GM19455 (cell line): Measurements from ENCODE around the gene FBXL16.

Experiments used
- ATAC-seq: cut with Tn5 transposase; IDR thresholded peaks from one replicate; pipeline ENCODE4 v1.9.1; 2021; ENCODE audit not compliant: unreplicated experiment

FBXL16 gene

DNA sequence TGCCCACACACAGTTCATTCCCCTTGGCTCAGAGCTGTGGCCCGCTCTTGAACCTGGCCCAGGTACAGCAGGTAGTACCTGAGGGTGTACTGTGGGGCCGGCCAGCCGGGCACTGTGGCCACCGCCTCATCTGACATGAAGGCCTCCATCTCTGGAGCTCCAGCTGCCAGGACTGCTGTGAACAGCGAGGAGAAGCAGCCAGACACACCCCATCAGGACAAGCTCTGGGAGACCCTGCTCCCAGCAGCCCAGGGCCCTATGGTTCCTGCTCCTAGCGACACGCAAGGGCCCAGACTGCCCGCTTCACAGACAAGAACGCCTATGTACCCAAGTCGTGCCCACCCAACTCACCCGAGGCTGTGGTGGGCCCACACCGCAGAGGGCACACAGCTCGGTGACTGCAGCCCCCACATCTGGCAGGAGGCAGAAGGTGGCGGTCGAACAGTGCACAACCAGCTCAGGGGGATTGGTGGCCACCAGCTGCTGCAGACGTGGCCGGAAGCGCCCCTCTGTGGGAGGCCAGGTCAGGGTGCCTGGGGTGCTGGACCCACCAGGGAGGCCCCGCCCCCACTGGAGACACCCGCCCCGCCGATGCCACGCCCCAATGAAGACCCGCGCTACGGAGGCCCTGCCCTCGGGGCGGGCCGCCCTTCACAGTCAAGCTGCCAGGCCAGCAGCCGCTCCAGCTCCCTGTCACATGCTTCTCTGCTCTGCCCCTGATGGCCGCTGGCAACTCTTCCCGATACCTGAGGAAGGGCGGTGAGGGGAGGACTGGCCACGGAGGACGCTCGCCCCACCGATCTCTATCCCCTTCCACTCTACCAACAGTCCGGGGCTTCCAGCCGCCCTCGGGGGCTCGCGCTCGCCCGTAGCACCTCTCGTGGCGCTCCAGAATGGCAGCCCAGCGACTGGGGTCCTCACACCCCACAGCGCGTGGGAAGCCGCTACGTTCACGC lies 26.5 kb downstream of the FBXL16 start:
- ATAC-seq: no peak

DNA sequence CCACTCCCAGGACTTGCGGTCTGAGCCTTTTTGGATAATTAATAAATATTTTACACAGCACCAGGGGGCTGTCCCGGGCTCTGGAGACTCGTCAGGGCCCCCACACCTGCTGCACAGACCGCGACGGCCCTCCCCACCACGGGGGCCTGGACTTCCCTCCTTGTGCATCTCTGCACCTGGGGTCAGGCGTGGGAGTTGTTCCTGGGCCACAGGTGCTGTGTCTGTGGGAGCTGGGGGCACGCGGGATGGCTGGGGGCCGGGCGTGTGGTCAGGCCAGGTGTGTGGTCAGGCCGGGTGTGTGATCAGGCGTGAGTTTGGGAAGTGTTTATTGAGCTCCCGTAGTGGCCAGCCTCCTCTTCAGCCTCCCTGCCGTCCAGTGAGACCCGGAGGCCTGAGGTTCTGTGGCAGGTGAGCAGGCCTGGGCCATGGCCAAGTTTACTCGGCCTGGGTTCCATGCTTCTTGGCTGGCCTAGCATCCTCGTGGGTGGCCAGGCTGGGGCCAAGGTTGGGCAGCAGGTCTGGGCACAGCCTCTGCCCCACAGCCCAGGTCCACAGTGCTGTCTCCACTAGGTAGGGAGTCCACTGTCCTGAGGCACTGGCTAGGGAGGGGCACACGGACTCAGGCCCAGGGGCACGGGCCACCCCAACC lies 27.3 kb downstream of the FBXL16 start:
- no peak for ATAC-seq

DNA sequence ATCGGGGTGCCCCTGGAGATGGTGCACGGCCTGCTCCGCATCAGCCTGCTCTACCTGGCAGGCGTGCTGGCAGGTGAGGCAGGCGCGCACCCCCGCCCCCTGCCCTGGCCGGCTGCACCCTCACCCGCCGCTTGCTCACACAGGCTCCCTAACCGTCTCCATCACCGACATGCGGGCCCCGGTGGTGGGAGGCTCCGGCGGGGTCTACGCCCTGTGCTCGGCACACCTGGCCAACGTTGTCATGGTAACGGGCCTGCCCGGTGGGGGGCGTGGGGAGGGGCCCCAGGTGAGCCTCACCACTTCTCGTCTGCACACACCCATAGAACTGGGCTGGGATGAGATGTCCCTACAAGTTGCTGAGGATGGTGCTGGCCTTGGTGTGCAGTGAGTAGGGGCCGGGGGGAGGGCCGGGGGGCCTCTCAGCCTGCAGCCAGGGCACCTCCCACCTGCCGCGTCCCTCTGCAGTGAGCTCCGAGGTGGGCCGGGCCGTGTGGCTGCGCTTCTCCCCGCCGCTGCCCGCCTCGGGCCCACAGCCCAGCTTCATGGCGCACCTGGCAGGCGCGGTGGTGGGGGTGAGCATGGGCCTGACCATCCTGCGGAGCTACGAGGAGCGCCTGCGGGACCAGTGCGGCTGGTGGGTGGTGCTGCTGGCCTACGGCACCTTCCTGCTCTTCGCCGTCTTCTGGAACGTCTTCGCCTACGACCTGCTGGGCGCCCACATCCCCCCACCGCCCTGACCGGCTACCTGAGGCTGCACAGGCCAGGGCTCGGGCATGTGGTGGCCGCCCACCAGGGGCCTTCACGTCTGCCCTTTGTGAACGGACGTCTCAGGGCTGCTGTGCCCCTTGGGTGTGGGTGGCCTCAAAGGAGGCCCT lies 28.0 kb downstream of the FBXL16 start:
- no peak for ATAC-seq

DNA sequence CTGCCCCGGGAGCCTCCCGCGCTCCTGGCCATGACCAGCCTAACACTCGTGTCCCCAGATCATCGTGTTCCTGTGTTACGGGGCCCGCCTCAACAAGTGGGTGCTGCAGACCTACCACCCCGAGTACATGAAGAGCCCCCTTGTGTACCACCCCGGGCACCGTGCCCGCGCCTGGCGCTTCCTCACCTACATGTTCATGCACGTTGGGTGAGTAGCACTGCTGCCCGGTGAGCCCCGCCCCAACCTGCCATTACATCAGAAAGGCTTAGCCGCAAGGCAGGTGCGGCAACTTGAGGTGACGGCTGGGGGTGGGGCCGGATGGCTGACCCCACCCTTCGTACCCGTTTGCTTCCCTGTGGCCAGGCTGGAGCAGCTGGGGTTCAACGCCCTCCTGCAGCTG lies 28.7 kb downstream of the FBXL16 start:
- no peak for ATAC-seq

DNA sequence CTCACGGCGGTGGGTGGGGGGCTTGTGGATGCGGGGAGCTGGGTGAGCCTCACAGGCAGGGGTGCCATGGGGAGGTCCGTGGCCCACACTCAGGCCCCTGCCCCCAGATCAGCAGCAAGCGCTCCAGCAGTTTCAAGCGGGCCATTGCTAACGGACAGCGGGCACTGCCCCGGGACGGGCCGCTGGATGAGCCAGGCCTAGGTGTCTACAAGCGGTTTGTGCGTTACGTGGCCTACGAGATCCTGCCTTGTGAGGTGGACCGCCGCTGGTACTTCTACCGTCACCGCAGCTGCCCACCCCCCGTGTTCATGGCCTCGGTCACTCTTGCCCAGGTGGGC lies 29.1 kb downstream of the FBXL16 start:
- ATAC-seq: no peak

DNA sequence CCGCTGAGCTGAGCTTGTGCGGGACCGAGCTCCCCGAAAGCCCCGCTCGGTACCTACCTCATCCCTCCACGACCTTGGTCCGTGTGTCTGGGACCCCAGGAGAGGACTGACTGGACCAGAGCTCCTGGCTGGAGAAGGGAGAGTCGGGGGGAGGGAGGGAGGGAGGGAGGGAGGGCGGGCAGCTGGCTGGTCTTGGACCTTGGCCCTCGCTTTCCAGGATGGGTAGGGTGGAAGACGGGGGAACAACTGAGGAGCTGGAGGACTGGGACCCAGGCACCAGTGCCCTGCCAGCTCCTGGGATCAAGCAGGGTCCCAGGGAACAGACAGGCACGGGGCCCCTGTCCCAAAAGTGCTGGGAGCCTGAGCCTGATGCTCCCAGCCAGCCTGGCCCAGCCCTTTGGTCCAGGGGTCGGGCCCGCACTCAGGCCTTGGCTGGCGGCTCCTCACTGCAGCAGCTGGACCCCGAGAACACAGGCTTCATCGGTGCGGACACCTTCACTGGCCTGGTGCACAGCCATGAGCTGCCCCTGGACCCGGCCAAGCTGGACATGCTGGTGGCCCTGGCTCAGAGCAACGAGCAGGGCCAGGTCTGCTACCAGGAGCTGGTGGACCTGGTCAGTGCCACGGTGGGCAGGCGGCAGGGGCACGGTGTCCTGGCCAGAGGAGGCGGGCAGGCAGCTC lies 29.6 kb downstream of the FBXL16 start:
- ATAC-seq: no peak

DNA sequence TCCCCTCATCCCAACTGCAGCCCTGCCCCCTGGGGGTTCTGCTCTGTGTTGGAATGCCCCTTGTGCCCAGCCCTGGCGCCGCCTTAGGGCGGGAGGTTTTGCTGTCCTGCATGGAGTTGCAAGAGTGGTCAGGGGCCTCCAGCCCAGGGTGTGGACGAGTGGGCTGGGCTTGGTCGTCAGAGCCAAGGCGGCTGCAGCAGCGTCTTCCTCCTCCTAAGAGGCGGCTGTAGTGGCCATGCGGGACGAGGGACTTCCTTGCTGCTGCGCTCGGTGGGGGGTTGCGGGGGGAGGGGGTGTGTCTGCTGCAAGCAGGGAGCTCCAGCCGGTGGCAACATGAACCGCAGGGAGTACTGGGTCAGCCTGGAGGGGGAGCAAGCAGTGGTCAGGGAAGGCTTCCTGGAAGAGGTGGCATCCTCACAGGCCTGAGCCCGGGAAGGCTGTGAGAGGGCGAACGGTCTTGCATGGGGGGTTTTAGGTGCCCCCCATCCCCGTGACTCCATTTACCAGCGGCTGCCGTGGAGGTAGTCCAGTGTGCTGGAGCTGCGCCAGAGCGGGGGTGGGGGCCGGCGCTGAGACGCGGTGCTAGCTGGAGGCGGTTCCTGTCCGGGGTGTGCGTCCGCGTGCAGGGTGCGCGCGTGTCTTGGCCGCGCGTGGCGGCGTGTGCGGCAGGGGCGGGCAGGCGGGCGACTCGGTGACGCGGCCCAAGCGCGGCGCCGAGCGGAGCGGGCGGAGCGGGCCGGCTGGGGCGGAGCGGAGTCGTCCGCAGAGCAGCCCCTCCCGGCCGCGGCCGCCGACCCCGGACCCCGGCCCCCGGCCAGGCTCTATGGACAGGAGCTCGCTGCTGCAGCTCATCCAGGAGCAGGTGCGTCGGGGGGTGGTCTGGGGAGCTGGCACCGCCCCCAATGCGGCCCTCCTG lies 30.4 kb downstream of the FBXL16 start, which contains the start of gene RHBDL1:
RHBDL1 (plus strand) TSS at position 704 of the 916 bp plus-strand sequence; CDS start at position 824, 120 bp downstream.
- no peak for ATAC-seq

DNA sequence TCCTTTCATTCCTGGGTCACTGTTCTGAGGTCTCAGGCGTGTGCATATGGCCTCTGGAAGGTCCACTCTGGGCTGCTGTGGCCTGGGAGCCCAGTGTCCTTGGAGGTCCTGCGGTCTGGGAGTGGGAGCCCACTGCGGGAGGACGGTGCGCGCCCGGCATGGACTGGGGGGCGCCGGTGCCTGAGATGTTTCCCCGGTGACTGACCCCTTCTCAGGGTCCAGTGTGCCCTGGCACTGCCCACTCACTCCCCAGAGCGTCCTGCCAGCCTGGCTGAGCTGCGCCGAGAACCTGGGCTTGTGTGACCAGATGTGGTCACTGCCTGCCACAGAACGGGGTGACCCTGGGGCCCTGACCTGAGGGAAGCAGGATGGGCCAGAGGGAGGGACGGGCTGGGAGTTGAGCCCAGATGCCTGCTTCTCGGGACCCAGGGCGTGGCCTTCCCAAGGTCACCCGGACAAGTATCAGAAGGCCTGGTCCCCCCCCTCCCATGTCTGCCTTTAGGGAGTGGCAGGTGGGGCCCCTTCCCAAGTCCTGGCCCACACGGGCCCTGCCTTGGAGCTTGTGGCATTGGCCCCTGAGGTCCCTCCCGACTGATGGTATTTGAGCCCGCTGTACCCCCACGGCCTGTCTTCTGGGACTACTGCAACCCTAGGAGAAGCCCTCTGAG lies 31.3 kb downstream of the FBXL16 start:
- ATAC-seq: no peak

DNA sequence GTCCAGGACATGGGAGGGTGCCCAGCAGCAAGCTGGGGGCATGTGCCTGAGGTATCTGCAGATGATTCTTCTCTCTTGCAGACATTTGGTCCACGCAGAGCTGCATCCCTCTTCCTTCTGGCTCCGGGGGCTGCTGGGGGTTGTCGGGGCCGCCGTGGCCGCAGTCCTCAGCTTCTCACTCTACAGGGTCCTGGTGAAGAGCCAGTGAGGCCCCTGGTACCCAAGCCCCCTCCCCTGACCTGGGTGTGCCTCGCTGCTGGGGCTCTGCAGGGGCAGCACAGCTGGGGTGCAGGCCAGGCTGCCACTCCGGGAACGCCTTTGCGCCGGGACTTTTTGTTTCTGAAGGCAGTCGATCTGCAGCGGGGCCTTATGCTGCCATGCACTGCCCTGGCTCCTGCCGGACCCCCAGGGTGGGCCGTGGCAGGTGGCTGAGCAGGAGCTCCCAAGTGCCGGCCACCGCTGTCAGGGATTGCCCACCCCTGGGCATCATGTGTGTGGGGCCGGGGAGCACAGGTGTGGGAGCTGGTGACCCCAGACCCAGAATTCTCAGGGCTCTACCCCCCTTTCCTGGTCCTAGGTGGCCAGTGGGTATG lies 32.1 kb downstream of the FBXL16 start:
- ATAC-seq: no peak

DNA sequence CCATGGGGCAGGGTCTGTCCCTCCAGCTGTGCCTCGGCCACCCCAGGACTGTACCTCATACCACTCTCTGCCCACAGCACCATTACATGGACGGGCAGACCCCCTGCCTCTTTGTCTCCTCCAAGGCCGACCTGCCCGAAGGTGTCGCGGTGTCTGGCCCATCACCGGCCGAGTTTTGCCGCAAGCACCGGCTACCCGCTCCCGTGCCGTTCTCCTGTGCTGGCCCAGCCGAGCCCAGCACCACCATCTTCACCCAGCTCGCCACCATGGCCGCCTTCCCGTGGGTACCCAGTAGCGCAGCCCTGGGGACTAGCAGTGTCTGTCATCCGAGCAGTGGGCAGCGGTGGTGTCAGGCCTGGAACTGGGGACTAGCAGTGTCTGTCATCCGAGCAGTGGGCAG lies 32.8 kb downstream of the FBXL16 start:
- no peak for ATAC-seq

DNA sequence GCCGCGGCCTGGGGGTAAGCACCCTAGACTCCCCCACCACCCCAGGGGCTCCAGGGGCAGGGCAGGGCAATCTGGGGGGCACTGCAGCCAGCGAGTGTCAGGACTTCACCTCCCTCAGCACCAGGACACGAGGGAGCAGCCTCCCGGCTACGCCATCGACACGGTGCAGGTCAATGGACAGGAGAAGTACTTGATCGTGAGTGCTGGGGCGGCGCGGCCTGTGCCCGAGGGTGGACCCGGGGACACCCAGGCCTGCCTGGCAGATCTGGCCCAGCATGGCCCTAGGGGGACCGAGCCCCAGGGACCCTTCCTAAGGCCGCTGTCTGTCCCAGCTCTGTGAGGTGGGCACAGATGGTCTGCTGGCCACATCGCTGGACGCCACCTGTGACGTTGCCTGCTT lies 33.2 kb downstream of the FBXL16 start:
- ATAC-seq: no peak

DNA sequence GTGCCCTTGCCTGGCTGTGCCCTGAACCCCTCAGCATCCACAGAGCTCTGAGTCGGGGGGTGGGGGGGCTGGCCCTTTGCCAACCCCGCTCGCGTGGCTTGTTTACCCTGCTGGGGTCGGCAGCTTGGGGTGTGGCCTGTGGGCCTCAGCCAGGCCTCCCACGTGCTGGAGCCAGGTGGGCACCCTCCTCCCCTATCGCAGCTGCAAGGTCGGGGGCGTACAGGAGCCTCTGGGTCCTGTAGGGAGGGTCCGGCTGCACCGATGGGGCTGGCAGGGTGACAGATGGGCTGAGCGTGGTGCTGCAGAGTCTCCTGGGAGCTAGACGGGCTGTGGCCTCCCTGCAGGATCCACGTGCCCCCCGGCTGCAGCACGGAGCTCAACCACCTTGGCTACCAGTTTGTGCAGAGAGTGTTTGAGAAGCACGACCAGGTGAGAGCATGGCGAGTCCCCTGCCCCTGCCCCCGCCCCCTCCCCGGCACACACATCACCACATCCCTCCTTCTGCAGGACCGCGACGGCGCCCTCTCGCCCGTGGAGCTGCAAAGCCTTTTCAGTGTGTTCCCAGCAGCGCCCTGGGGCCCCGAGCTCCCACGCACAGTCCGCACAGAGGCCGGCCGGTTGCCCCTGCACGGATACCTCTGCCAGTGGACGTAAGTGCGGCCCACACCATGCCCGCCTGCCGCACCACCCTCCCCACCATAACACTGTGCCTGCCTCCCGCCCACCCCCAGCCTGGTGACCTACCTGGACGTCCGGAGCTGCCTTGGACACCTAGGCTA lies 34.1 kb downstream of the FBXL16 start:
- no peak for ATAC-seq

DNA sequence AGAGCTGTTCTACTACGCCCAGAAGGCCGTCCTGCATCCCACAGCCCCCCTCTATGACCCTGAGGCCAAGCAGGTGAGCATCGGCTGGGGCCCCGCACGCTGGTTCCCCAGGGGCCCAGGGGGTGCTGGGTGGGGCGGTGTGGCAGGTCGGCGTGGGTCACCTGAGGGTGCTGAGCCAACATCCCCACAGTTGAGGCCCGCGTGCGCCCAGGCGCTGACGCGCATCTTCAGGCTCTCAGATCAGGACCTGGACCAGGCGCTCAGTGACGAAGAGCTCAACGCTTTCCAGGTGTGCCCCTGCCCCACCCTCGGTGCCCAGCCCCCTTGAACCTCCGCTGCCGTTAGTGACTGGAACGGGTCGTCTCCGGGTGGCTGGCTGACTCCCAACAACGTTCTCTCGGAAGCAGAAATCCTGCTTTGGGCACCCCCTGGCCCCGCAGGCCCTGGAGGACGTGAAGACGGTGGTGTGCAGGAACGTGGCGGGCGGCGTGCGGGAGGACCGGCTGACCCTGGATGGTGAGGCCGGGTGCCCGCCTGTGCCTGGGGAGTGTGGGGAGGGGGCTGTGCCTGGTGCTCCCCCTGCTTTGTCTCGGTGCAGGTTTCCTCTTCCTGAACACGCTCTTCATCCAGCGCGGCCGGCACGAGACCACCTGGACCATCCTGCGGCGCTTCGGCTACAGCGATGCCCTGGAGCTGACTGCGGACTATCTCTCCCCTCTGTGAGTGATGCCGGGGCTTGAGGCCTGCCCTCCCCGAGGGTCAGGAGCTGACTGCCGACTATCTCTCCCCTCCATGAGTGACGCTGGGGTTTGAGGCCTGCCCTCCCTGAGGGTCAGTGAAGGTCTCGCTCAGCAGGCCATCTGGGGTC lies 34.9 kb downstream of the FBXL16 start:
- no peak for ATAC-seq

DNA sequence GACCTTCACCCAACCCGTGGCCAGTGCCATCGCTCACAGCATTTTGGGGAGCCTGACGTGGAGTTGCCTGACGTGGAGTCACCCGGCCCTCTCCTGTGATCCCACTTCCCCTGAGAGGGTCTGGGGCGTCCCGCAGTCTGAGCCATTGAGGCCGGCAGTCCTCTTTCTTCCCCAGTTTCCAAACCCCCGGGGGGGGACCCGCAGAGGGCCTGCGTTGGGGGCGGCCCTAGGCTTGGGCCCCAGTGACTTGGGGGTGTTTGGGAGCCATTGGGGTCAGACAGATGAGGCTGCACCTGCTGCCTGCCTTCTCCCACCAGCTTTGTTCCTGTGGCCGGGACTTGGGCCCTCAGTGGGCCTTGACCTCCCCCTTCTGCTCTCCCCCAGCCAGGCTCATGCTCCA lies 35.9 kb downstream of the FBXL16 start:
- no peak for ATAC-seq

DNA sequence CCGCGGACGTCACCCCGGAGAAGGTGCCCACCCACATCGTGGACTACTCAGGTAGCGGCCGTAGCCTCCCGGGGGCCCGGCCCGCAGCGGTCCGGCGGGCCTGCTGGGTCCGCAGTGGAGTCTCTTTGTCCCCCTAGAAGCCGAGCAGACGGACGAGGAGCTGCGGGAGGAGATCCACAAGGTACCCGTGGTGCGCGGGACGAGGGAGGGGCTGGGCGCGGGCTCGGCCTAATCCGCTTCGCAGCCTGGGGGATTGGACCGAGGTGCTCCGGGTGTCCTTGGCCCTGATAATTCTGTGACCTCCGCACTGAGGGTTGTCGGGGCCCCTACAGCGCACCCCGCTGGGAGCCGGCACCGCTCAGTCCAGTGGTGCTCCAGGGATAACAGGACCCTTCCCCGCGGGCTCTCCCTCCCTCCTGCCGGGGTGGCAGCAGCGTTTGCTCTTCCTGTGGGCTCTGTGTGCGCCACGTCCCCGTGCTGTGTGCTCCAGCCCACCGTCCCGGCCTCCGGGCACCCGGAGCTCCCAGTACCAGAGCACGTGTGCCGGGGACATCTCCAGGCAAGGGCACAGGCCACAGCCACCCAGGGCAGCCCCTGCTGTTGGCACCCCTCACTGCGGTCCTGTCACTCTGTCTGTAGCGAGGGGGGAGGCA lies 37.0 kb downstream of the FBXL16 start:
- ATAC-seq: no peak

DNA sequence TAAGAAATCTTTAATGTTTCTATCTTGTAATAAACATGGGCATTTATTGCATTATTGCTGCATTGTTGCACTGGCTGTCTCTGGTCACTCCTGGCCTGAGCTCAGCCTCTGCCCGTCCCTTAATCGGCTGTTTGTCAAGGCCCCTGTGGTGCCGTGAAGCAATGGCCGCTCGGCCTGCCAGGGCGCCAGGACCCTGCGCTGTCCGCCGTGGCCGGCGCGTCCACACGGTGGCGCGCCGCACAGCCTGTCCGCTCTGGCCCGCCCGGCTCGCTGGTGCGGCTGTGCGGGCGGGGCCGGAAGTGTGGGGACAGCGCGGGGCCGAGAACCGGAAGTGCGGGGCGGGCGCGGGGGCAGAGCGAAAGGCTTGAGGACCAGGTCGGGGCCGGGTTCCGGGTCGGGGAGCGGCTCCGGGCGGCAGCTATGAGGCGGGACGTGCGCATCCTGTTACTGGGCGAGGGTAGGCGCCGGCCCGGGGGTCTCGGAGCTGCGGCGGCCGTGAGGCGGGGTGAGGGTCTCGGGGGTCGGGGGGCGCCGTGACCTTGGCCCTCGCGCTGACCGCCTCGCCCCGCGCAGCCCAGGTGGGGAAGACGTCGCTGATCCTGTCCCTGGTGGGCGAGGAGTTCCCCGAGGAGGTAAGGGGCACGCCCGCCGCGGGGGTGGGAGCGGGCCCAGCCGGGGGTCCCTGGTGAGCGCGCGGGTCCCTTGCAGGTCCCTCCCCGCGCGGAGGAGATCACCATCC lies 37.7 kb downstream of the FBXL16 start, which contains the start of gene RHOT2:
RHOT2 (plus strand) TSS at position 353 of the 739 bp plus-strand sequence; CDS start at position 421, 68 bp downstream.
- peak; percentile 66 for ATAC-seq
